22Rv1 (cell line): ENCODE measurements around the gene FAM107B.
A peak's percentile ranks its signal among the peaks of the same experiment; 100 is the strongest.

Experiments
- H3K27ac ChIP-seq: fragments of 450-650 bp; 2 replicates; pipeline ENCODE4 v1.5.1; 2017
- CTCF ChIP-seq: fragments of 450-650 bp; IDR thresholded peaks from 2 replicates; pipeline ENCODE4 v1.5.1; 2017; ENCODE audit warnings: mild to moderate bottlenecking
- ZFX ChIP-seq: fragments of 450-650 bp; IDR thresholded peaks from 2 replicates; pipeline ENCODE4 v1.6.1; 2017; ENCODE audit warnings: antibody characterized with exemption, borderline replicate concordance

FAM107B gene

DNA sequence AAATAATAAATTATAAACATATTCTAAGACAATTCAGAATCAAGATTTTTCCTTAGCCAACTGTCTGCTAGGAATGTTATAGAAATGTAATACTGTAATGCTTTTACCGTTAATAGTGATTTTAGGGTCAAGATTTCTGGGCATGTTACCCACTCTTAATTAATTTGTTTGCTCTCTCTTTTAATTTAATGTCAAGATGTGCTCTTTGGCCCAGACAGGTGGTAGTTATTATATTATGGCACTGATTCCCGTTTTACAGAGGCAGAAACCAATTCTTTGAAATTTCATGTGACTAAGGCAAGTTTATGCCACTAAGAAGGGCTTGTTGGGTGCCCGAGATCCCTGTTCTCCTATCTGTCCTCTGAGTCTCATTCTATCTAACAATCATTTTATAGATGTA lies 959 bp upstream of the FAM107B start:
- H3K27ac ChIP-seq: no peak overlapping the region
- TF ChIP-seq CTCF (no peak), ZFX (no peak)

DNA sequence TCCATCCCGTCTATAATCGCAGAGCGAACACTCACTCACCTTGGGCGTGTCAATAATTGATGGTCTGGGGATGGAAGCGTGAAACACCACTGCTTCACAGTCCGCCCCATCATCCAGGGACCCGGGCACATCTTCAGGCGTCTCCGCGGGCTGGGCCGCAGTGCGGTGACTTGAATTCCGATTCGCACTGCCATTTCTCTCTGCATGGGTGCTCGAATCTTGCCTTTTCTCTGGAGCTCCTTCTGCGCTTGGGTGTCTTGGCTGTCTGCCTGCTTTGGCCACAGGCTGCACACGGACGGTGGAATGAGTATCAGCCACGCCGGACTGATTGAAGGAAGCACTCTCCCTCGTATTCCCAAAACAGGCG lies 500 bp downstream of the FAM107B start:
- H3K27ac ChIP-seq: no peak overlapping the region
- no peak for TF ChIP-seq ZFX
- TF ChIP-seq CTCF: no peak

GRCh38 chr10:14773551-14774213 lies 1.0 kb downstream of the FAM107B start:
- TF ChIP-seq ZFX (no peak), CTCF (no peak)
- no peak overlapping the region for H3K27ac ChIP-seq

DNA sequence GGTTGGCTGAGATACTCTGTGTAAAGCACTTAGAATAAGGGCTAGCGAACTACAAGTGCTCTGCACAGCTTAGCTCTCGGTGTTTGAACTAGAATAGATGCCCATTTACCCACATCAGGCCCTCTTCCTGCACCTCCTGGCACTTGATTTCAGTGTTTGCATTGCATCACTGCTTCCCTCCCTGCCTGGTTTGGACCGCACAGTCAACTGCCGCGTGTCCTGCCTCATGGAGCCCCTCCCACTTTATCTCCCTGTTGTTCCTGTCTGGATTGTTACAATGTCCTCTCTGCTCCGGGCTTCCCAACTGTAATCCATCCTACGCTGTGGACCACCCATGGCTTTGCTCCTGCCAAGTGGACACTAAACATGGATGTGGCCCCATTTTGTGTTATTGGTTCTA lies 2.3 kb downstream of the FAM107B start:
- TF ChIP-seq ZFX (no peak), CTCF (no peak)

GRCh38 chr10:14770927-14771326 lies 3.8 kb downstream of the FAM107B start:
- H3K27ac ChIP-seq: no peak overlapping the region
- TF ChIP-seq ZFX (no peak), CTCF (no peak)

More for the DNA sequence above, 2.3 kb downstream of the FAM107B start:
- no peak overlapping the region for H3K27ac ChIP-seq

DNA sequence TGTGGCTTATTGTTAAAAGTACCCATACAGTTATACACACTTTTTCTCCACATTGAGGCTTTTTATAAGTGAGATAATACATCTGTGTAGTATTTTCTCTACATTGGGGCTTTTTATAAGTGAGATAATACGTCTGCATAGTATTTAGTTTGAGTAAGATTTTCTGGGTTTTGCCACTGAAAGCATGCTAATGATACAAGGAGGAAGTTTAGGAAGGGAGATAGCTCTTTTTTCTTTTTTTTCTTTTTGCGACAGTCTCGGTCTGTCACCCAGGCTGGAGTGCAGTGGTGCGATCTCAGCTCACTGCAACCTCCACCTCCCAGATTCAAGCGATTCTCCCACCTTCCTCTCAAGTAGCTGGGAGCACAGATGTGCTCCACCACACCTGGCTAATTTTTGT lies 13.3 kb downstream of the FAM107B start:
- TF ChIP-seq ZFX (no peak), CTCF (no peak)
- no peak overlapping the region for H3K27ac ChIP-seq

DNA sequence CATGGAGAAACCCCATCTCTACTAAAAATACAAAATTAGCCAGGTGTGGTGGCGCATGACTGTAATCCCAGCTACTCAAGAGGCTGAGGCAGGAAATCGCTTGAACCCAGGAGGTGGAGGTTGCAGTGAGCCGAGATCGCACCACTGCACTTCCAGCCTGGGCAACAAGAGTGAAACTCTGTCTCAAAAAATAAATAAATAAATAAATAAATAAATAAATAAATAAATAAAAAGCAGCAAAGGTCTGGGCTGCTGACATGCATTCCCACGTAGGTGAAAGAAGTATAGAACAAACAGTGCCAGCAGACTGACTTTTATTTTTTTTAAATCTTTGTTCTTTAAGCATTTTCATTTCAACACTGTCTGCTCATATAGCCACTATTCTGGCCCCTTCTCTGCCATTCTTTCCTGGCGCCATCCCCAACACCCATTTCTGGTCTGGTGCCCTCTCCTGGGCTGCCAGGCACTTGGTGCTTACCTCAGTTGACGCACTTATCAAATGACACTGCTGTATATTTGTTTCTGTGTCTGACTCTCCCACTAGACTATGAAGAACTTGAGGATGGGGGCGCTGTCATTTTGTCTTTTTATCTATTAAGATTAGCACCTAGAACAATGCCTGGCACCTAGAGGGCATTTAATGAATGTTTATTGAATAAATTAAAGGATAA lies 15.6 kb downstream of the FAM107B start:
- TF ChIP-seq CTCF: peak; percentile 53
- no peak for TF ChIP-seq ZFX
- no peak overlapping the region for H3K27ac ChIP-seq
